Stimulated activated CD4-positive, alpha-beta T cell treated with anti-CD3 and anti-CD28 coated beads, Interleukin-15, amount 100 ng/mL, for 1 hour (primary cell): Measurements from ENCODE around the gene LHPP.

Source experiments
- DNase-seq, 2 donors: peaks; one replicate each; pipeline ENCODE4 v3.0.0-alpha.2; 2020; ENCODE audit warnings: low read depth in 1 of 2, low spot score in 1 of 2

The LHPP gene

GRCh38 chr10:124520558-124521428 is 59.2 kb downstream of the LHPP start:
- no peak for DNase-seq

GRCh38 chr10:124521429-124521871 is 59.8 kb downstream of the LHPP start:
- no peak for DNase-seq

GRCh38 chr10:124522131-124522932 is 60.7 kb downstream of the LHPP start:
- no peak for DNase-seq

GRCh38 chr10:124522933-124523871 is 61.6 kb downstream of the LHPP start:
- no peak for DNase-seq

- no peak for DNase-seq
Observed at GRCh38 chr10:124523901-124524300, 62.3 kb downstream of the LHPP start.

- DNase-seq = no peak
Observed at GRCh38 chr10:124524991-124525653, 63.5 kb downstream of the LHPP start.

- no peak for DNase-seq
Observed at GRCh38 chr10:124525751-124526600, 64.4 kb downstream of the LHPP start.

- no peak for DNase-seq
Observed at GRCh38 chr10:124526621-124527267, 65.1 kb downstream of the LHPP start.

- DNase-seq = no peak
Observed at GRCh38 chr10:124527874-124528395, 66.3 kb downstream of the LHPP start.

- no peak for DNase-seq
Observed at GRCh38 chr10:124529661-124530214, 68.1 kb downstream of the LHPP start.

- peak; percentile 73 to 80 for DNase-seq
Observed at GRCh38 chr10:124530215-124530665, 68.6 kb downstream of the LHPP start.

GRCh38 chr10:124530816-124531215 is 69.2 kb downstream of the LHPP start:
- no peak for DNase-seq

GRCh38 chr10:124532106-124532641 is 70.6 kb downstream of the LHPP start:
- no peak for DNase-seq

- DNase-seq = no peak
Observed at GRCh38 chr10:124532788-124533187, 71.2 kb downstream of the LHPP start.

GRCh38 chr10:124533266-124533665 is 71.6 kb downstream of the LHPP start:
- no peak for DNase-seq

GRCh38 chr10:124534231-124534798 is 72.7 kb downstream of the LHPP start:
- no peak for DNase-seq

GRCh38 chr10:124534826-124535601 is 73.4 kb downstream of the LHPP start:
- DNase-seq = no peak
